ENCODE results near the gene CDKAL1. TPM values are rescaled to one million over a fixed set of nuclear protein-coding genes. Genes with fewer than 3 reads are reported as not detected.

CDKAL1 gene
- total RNA-seq, 1 experiment from 2014 or later: 20.6 TPM

DNA sequence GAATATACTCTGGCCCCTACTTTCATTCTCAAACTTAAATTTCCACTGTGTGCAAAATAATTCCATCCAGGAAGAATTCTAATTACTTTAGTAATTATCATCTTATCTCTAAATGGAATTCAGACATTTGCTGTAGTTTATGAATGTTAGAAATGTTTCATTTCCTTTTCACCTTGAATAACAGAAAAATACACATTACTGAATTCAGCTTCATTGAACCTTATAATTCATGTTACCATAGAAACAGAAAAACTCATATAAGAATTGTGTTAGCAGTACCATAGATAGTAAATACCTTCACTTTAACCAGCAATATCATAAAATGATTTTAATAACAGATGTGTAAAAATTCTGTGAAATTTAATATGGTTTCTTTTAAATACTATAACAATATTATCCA lies 514.9 kb downstream of the CDKAL1 start (continued):
- TF ChIP-seq TCF7 (CRISPR knock-in tag; IDR thresholded peaks at IDR 0.05; ENCODE audit: low read depth) (no peak), ESRRA (CRISPR knock-in tag; IDR thresholded peaks at IDR 0.05; ENCODE audit: borderline replicate concordance) (no peak), NR3C1 (CRISPR knock-in tag; conservative IDR thresholded peaks at IDR 0.05; ENCODE audit: low read depth) (no peak), ZBTB43 (CRISPR knock-in tag; IDR thresholded peaks at IDR 0.05) (no peak), USF2 (CRISPR knock-in tag; IDR thresholded peaks at IDR 0.05) (no peak), TEAD1 (CRISPR knock-in tag; IDR thresholded peaks at IDR 0.05) (no peak), USF1 (CRISPR knock-in tag; IDR thresholded peaks at IDR 0.05) (no peak), ZNF232 (CRISPR knock-in tag; IDR thresholded peaks at IDR 0.05) (no peak), KAT7 (CRISPR knock-in tag; IDR thresholded peaks at IDR 0.05; ENCODE audit: borderline replicate concordance) (no peak), TP53 (CRISPR knock-in tag; IDR thresholded peaks at IDR 0.05) (no peak), NR1H2 (CRISPR knock-in tag; IDR thresholded peaks at IDR 0.05) (no peak)
- TF ChIP-seq, protein P1, sequence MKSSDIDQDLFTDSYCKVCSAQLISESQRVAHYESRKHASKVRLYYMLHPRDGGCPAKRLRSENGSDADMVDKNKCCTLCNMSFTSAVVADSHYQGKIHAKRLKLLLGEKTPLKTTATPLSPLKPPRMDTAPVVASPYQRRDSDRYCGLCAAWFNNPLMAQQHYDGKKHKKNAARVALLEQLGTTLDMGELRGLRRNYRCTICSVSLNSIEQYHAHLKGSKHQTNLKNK (CRISPR knock-in tag; IDR thresholded peaks at IDR 0.05): no peak
- TF ChIP-seq, protein P2, sequence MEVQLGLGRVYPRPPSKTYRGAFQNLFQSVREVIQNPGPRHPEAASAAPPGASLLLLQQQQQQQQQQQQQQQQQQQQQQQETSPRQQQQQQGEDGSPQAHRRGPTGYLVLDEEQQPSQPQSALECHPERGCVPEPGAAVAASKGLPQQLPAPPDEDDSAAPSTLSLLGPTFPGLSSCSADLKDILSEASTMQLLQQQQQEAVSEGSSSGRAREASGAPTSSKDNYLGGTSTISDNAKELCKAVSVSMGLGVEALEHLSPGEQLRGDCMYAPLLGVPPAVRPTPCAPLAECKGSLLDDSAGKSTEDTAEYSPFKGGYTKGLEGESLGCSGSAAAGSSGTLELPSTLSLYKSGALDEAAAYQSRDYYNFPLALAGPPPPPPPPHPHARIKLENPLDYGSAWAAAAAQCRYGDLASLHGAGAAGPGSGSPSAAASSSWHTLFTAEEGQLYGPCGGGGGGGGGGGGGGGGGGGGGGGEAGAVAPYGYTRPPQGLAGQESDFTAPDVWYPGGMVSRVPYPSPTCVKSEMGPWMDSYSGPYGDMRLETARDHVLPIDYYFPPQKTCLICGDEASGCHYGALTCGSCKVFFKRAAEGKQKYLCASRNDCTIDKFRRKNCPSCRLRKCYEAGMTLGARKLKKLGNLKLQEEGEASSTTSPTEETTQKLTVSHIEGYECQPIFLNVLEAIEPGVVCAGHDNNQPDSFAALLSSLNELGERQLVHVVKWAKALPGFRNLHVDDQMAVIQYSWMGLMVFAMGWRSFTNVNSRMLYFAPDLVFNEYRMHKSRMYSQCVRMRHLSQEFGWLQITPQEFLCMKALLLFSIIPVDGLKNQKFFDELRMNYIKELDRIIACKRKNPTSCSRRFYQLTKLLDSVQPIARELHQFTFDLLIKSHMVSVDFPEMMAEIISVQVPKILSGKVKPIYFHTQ (CRISPR knock-in tag; IDR thresholded peaks at IDR 0.05): no peak
- TF ChIP-seq, protein P3, sequence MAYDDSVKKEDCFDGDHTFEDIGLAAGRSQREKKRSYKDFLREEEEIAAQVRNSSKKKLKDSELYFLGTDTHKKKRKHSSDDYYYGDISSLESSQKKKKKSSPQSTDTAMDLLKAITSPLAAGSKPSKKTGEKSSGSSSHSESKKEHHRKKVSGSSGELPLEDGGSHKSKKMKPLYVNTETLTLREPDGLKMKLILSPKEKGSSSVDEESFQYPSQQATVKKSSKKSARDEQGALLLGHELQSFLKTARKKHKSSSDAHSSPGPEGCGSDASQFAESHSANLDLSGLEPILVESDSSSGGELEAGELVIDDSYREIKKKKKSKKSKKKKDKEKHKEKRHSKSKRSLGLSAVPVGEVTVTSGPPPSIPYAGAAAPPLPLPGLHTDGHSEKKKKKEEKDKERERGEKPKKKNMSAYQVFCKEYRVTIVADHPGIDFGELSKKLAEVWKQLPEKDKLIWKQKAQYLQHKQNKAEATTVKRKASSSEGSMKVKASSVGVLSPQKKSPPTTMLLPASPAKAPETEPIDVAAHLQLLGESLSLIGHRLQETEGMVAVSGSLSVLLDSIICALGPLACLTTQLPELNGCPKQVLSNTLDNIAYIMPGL (CRISPR knock-in tag; IDR thresholded peaks at IDR 0.05): no peak
- TF ChIP-seq, protein P4, sequence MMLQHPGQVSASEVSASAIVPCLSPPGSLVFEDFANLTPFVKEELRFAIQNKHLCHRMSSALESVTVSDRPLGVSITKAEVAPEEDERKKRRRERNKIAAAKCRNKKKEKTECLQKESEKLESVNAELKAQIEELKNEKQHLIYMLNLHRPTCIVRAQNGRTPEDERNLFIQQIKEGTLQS (CRISPR knock-in tag; conservative IDR thresholded peaks at IDR 0.05): no peak

GRCh38 chr6:21049572-21049971 lies 515.3 kb downstream of the CDKAL1 start:
- Mint-ChIP-seq H3K36me3 (no peaks in the 10 kb centered on the region), H3K4me3 (no peak overlapping the region), H3K9me3 (no peaks in the 10 kb centered on the region), H3K4me1 (no peaks in the 10 kb centered on the region; the same call in 1 of the 2 replicates), H3K27ac (no peak overlapping the region), H3K27me3 (ENCODE audit: low read depth) (no peaks in the 10 kb centered on the region)
- ChIA-PET CTCF (no interaction called here), POLR2A (no interaction called here)
- ATAC-seq: no peak
- no peak for DNase-seq (ENCODE audit: low spot score)
- TF ChIP-seq TEAD4 (CRISPR knock-in tag; IDR thresholded peaks at IDR 0.05): no peak
- TF ChIP-seq EMX1 (CRISPR knock-in tag; IDR thresholded peaks at IDR 0.05): no peak
- no peak for TF ChIP-seq NR1H2 (CRISPR knock-in tag; IDR thresholded peaks at IDR 0.05)
- no peak for TF ChIP-seq CTCF (IDR thresholded peaks at IDR 0.05)
- no peak for TF ChIP-seq SP1 (CRISPR knock-in tag; conservative IDR thresholded peaks at IDR 0.05)
- TF ChIP-seq, protein P5, sequence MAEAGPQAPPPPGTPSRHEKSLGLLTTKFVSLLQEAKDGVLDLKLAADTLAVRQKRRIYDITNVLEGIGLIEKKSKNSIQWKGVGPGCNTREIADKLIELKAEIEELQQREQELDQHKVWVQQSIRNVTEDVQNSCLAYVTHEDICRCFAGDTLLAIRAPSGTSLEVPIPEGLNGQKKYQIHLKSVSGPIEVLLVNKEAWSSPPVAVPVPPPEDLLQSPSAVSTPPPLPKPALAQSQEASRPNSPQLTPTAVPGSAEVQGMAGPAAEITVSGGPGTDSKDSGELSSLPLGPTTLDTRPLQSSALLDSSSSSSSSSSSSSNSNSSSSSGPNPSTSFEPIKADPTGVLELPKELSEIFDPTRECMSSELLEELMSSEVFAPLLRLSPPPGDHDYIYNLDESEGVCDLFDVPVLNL (CRISPR knock-in tag; IDR thresholded peaks at IDR 0.05; ENCODE audit: borderline replicate concordance, low read depth): no peak
- no peak for TF ChIP-seq JUN (CRISPR knock-in tag; IDR thresholded peaks at IDR 0.05)
- TF ChIP-seq SMAD3 (CRISPR knock-in tag; IDR thresholded peaks at IDR 0.05; ENCODE audit: borderline replicate concordance): no peak
- no peak for TF ChIP-seq TEAD1 (CRISPR knock-in tag; IDR thresholded peaks at IDR 0.05)
- TF ChIP-seq ATF2 (CRISPR knock-in tag; IDR thresholded peaks at IDR 0.05; ENCODE audit: borderline replicate concordance, low read depth): no peak
- TF ChIP-seq GABPB1 (CRISPR knock-in tag; IDR thresholded peaks at IDR 0.05): no peak
- no peak for TF ChIP-seq JAZF1 (CRISPR knock-in tag; IDR thresholded peaks at IDR 0.05)
